Stimulated activated CD8-positive, alpha-beta memory T cell treated with anti-CD3 and anti-CD28 coated beads, Interleukin-2, amount 100 ng/mL, for 1 hour (primary cell): ENCODE results near the gene VIPAS39.

Experiments
- DNase-seq, 2 donors: peaks; one replicate each; pipeline ENCODE4 v3.0.0-alpha.2; 2020; ENCODE audit warnings: low read depth in 2 of 2

VIPAS39 gene

DNA sequence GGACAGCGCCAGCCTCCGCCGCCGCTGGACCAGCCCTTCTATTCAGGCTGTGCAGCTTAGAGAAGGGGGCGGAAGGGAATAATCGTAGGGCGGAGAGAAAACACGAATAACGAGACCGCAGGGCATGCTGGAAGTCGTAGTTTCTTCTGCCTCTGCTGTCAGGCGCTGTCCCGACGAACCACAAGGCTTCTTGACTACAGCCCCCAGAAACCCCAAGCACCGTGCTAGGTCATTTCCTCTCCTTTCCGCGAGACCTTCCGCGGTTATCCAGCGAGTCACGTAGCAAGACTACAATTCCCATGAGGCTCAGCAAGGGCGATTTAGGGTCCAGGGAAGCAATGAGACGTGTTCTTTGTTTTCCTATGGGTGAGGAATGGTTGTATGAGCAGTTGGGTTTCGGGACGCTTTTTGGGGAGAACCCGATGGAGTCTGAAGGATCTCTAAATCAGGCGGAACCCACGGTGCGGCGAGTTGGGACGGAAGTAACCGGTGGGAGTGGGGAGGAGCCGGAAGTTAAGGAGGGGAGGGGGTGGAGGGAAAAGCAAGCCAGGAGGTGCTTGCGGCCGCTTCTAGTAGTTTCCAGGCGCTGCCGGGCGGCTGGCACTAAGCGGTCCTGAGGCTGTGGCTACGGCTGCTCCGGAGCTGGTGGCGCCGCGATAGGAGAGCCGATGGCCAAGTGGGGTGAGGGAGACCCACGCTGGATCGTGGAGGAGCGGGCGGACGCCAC lies at the start of gene VIPAS39, which contains the start of gene AHSA1:
Gene VIPAS39 (minus strand): TSS at position 80 of the 727 bp plus-strand sequence. CDS start 3,499 bp downstream, outside the sequence.
Gene AHSA1 (plus strand): TSS at position 572 of the 727 bp plus-strand sequence. CDS start 97 bp downstream, at position 669.
- peak; percentile 80 to 84 for DNase-seq

DNA sequence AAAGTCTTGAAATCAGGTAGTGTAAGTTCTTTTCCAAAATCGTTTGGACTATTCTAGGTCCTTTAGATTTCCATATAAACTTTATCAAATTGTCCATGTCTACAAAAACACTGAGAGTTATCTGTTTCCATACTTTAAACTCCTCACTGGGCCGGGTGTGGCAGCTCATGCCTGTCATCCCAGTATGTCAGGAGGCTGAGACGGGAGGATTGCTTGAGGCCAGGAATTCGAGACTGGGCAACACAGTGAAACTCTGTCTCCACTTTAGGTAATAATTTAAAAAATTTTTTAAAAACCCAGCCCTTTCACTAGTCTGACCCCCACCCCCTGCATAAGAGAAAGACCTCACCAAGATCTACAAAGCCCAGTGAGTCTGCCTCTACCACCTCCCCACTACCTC lies 47.6 kb upstream of the VIPAS39 start:
- DNase-seq, result no peak

DNA sequence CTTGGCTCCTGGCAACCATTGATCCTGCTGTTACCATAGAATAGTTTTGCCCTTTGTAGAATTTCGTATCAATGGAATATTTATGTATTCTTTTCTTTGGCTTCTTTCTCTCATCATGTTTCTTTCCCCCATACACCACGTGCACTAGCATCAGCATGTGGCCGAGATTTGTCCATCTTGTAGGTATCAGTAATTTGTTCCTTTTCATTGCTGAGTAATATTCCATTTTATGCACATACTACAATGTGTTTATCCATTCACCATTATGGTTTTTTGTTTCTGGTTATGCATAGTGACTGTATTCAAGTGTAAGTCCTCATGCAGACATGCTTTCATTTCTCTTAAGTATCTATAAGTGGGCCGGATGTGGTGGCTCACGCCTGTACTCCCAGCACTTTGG lies 45.7 kb upstream of the VIPAS39 start:
- DNase-seq, result no peak

DNA sequence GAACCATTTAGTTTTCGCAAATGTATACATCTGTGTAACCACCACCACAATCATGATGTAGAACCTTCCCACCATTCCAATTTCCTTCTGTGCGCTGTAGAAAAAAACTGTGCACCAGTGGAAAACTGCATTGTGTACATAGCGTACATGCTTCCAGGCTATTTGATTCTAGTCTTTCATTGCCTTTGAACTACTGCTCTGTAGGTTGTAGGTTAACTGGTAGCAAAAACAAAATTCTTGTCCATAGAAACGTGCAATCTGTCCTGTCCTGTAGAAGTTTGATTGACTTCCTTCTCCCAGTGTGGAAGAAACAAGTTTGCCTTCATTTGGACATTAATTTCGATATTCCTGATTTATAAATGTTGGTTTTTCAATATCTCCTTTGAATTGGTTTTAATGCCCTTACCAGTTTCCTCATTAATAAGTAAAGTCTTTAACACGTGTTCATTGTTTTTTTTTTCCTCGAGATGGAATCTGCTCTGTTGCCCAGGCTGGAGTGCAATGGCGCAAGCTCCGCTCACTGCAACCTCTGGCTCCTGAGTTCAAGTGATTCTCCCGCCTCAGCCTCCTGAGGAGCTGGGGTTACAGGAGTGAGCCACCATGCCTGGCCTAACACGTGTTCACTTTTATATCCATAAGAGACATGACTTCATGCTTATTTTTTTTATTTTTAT lies 44.8 kb upstream of the VIPAS39 start:
- no peak for DNase-seq

DNA sequence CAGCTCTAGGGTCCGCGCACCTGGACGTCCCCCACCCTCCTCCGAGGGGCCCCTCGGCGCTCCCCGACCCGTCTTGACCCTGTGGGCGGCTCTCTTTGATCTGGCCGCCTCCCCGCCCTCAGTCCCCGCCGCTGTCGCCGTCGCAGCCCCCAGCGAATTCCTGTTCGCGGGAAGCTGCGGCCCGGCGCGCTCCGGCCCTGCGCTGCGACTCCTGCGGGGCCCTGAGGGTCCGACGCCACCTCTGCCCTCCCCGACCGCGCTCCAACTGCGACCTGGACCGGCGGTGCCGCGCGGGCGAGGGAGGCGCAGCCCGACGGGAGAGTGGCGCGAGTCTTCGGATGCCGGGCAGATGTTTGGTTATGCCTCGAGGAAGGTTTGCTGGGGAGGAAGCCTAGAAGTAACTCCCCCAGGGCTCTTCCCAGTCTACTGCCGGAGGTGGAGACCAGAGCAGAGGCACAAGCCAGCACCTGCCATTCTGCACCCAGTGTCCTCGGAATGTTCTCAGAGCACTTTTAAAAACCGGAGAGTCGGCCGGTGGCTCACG lies 41.7 kb upstream of the VIPAS39 start:
- DNase-seq, result no peak

DNA sequence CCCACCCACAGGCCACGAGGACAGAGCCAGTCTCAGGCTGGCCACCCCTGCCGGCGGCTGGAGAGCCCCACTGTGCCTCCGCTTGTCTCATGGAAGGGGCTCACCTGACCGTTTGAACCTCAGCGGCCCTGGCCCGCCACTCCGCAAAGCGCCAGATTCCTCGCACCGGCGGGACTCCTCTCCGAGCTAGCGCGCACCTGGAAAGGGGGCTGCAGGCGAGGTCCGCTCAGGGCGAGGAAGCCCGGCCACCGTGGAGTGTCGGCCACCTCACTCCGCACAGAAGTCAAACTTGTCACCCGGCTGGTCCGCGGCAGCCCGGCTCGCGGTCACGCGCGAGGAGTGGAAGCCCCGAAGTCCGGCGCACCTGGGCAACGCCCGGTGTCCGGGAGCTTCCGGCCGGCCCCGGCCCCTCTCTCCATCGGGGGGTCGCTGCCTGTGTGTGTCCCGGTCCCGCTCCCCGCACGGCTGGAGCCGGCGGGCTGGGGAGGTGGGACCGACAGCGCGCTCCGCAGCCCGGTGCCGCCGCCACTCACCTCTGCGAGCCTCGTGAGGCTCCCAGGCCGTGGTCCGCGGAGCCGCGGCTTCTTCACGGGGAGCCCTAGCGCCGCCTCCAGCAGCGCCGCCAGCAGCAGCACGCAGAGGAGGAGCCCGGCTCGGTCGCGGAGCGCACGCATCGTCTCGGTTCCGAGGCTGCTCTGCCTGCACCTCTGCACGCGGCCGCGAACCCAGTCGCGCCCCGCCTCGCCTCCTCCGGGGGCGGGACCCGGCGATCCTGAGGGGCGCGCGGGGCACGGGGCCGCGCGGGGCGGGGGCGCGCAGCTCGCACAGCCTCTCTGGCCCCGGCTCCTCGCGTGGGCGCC lies 40.9 kb upstream of the VIPAS39 start, which contains the start of gene ISM2:
Gene ISM2 (minus strand): TSS at position 697 of the 860 bp plus-strand sequence. CDS start 23 bp downstream, at position 674.
- DNase-seq, result peak in 1 of 2 donors; percentile 6

DNA sequence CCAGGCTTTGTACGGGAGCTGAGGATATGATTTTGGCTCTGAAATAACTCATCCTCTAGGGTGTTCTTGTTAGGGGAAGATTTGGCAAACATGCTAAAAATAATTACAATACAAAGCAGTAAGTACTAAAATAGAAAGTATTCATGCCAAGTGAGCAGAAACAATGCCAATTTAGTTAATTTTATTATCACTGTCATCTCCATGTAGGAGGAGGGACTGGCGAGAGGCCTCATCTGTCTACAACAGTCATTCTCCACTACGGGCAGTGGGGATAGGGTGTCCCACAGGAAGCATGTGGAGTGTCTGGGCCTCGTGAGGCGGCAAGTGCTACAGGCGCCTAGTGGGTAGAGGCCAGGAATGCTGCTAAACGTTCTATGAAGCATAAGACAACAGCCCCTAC lies 37.9 kb upstream of the VIPAS39 start:
- no peak for DNase-seq

DNA sequence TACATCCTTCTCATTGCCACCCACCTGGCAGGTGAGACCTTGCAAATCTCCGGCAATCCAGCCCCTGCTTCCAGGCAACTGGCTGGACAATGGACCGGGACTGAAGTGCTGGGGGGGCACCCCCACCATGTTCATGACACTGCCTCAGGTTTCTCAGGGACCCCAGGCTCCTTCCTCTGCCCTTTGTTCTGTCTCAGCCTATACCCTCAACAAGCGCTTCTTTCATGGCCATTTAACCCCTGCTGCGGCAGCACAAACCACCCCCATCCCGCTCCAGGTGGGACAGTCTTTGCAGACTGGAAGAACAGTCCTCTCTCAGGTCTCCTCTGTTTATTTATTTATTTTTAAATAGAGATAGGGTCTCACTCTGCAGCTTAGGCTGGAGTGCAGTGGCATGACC lies 33.7 kb upstream of the VIPAS39 start:
- DNase-seq, result no peak

DNA sequence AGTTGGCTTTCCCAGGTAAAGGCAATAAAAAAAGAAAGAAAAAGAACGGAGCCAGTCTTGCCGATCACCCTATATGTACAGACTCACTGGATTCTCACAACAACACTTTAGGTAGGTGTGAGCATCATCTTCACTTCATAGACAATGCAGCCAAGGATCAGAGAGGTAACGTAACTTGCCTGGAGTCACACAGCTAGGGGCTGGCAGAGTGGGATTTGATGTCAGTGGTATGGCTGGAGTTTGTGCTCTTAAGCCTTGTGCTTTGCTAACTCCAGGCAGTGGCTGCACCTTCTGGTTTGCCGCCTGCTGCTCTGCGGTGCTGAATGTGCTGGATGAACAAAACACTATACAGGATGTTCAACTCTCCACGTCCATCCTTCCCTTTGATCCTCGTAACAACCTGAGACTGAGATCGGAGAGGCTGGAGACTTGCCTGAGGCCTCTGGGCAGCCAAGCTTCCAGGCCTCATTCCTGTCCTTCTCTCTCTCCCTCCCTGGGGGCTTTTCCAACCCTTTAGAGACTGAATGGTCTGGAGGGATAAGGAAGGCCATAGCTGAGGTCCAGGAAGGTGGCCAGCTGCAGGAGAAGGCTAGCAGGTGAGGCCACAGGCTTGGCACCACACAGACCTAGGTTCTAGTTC lies 33.1 kb upstream of the VIPAS39 start:
- no peak for DNase-seq

DNA sequence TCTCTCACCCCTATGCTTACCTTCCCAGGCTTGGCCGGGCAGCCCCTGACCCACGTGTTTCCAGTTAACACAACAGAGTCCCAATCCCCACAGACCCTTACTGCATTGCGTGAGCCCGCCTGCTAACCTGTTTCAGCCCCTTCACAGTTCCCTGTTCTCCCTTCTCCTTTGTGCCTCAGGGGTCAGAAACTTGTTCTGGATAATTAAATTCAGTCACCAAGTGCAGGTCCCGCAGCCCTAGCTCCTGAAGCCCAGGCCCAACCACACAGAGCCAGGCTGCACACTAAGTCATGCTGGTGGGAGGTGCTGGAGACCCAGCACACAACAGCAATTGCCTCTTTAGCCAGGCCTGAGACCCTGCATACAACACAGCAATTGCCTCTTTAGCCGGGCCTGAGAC lies 31.6 kb upstream of the VIPAS39 start:
- DNase-seq, result no peak

DNA sequence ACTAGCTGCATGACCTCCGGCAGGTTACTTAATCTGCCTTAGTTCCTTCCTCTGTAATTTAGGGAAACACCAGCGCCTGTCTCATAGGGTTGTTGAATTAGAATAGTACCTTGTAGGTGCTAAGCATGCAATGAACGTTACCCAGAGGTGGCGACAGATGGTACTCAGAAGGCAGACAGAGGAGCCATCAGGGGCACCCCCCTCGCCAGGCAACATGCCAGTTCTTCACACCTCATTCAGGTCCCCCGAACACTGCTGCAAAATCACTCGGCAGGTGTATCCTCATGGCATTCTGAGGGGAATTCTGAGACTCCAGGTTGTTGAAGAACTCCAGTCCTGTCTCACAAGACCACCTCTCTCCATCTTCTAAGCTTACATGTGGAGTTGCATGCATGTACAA lies 31.2 kb upstream of the VIPAS39 start:
- no peak for DNase-seq

DNA sequence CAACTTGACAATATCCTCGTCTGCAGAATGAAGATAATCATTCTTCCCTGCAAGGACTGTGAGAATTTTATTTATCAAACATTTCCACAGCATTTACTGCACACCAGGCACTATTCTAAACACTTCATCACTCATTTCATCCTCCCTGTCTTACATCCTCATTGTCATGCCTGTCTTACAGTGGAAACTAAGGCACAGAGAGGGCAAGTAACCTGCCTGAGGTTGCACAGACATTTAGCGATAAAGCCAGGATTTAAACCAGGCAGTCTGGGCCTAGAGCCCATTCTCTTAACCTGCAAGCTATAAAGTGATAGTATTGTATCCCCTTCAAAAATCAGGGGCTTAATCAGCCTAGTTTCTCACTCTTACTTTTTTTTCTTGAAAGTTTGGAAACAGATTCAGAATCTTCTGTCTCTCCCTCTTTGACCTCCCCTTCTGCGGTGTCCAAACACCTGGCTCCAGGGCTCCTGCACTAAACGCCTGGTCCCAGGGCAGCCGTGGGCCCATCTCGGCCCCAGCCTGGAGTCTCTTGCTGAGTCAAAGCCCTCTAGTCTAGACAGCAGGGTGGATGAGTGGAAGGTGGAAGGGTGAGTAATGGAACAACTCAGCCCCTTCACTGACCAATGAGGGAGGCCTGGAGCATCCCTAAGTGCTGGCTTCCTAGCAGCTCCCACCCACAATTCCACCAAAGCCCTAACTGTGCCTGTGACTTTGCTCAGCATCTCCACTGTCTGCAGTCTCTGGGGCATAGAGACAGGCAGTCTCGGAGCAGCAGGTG lies 28.7 kb upstream of the VIPAS39 start:
- no peak for DNase-seq

DNA sequence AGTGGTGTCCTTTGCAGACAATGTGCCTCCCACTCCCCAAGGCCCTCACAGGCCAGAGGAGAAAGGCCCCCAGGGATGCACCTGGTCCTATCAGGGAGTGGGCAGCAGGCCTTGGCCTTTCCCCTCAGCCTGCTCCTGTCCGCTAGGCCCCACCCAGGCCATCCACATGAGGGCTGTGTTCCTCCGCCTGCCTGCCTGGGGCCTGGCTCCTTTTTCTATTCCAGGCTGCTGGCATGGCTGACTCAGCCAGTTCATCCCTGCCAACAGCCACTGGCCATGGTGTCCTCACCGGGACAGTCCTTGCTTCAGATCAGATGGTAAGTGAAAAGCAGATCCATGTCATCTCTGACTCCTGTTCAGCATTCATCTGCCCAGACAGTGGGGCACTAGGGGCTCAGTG lies 27.9 kb upstream of the VIPAS39 start:
- DNase-seq, result no peak

DNA sequence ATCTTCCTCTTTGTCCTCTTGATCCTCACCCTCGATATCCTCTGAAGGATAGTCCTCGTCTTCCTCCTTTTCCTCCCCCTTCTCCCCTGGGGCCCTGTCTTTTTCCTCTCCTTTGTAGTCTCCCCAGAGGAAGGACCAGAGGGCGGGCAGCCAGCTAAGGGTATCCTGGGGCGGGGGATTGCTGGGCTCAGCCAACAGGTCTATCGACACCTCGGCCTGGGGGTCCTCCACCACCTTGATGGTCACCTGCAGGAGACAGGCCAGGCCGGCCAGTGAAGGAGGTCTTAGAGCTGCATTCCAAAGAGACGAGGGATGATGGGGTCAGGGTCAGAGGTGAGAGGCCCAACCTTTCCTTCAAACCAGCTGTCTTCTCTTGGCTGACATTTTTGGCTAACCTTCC lies 25.0 kb upstream of the VIPAS39 start:
- DNase-seq, result no peak

DNA sequence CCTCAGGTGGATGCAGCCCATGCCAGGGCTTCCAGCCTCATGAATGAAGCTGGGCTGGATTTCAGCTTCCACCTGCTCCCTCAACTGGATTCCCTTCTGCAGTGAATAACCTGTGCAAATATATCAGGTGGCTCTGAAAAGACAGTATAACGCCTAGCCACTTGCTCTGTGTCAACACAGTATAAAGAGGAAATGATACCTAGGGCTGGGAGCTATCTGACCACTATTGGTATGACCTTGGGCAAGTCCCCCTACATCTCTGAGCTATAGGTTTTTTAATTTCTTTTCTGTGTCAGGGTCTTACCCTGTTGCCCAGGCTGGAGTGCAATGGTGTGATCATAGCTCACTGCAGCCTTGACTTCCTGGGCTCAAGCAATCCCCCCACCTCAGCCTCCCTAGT lies 21.4 kb upstream of the VIPAS39 start:
- no peak for DNase-seq

DNA sequence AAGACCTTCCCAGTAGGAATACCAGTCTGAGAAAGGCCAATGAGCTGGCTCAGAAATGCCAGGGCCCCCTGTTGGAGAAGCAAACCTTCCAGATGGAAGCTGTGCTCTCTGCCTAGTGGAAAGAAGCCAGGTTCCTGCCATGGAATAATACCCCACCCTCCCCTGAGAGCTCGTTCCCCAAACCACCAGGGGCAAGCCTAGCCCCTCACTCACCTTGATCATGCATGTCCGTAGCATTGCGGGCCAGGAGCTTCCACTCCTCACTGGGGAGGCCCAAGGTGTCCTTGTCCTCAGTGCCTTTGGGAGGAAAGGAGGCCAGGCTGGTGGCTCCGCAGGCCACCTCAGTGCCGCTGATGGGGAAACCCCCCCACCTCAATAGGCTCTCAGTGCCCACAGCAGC lies 20.6 kb upstream of the VIPAS39 start:
- no peak for DNase-seq

DNA sequence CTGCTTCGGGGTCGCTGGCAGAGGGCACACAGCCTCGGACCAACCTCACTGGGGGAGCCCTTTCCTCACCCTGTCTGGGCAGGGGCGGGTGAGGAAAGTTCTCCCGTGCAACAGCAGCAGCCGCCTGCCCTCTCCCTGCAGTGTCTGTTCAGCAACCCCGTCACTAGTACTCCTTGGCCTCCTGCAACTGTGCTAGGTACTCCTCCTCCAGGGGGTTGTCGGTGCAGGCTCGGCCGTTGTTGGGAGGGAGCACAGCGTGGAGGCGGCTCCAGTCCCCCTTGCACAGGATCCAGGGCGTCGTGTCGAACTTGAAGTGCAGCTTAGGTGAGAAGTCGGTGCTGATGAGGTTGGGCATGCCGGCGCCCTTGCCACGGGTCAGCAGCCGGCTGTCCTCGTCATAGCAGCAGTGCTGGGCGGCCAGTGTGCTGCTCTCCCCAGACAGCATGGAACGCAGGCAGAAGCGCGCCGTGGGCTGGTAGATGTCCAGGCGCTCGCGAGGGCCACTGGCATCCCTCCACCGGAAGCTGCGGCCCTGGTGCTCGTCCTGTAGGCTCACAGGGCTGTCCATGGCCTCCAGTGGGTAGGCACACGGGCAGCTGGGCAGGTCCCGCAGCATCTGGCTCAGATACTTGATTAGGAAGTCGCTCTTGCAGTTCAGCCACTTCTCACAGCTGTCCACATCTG lies 18.2 kb upstream of the VIPAS39 start:
- DNase-seq, result no peak

DNA sequence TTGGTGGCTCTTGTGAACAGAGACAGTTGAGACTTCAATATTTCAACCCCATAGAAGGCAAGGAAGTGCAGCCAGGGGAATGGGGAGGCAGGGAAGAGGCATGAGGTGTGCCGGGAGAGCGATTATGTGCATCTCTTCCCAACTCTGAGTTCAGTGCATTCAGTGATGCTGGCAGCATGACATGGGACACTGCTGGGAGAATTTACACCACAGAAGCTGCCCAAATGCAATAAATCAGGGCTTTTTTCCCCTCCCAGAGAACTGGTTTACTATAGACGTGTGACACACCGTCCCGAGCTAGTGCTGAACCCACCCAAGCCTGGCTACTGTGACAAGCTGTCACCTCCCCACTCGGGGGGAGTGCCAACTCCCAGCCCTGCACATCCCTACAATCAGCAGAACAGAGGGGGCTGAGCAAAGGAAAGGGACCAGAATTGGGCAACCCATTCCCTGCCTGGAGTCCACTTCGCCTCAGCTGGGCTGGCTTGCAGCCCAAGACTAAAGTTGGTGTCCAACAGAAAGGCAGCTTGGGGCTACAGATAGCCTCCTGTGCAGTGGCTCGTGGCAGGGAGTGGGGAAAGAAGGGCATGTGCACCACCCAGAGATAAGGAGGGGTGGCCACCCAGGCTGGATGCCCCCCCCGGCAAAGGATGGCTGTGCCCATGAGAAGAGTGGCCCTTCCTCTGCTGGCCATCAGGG lies 17.2 kb upstream of the VIPAS39 start:
- no peak for DNase-seq

DNA sequence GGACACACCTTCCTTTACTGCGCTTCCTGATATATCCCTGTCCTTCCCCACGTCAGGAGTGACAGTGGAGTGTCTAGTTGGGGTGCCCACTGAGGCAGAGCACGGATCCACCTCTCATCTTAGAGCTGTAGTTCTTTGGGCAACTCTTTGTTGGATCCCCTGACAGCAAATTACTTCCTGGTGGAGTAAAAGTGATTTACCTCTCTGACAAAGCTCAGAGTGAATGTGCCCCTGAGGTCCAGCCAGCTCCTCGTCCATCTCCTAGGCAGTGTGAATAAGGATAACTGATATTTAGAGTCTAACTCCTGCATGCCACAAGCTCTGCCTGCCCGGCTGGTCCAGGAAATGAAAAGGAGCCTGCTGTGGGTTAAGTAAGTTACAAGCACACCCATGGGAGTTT lies 16.5 kb upstream of the VIPAS39 start:
- no peak for DNase-seq
